ENCODE results near the gene BAIAP2L2.

DNA sequence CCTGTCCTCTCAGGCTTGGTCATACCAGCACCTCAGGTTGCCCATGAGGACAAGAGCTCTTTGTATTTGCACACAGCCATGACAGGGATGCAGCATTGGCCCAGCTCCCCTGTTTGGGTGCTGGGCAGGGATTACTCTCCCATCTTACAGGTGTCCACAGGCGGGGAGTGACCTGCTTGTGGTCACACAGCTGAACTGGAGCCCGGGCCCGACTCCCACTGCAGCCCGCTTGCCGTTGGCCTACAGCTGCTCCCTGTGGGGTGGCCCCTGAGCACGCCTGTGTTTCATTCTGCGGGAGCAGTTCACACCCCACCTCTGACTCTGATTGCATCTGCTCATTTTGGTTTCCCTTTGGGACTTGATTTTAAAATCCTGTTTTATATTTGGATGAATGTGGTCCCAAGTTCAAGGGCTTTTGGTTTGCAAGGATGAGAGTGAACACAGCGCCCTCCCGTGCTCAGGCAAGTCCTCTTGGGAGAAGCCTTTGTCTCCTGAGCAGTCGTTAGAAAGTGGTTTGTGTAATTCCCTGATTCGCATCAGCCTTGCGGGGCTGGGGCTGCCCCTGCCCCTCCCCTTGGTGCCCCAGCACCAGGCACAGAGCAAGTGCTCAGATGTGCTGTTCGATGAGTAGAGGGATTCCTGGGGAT is 44.0 kb downstream of the BAIAP2L2 start:
- TF ChIP-seq, protein P1, sequence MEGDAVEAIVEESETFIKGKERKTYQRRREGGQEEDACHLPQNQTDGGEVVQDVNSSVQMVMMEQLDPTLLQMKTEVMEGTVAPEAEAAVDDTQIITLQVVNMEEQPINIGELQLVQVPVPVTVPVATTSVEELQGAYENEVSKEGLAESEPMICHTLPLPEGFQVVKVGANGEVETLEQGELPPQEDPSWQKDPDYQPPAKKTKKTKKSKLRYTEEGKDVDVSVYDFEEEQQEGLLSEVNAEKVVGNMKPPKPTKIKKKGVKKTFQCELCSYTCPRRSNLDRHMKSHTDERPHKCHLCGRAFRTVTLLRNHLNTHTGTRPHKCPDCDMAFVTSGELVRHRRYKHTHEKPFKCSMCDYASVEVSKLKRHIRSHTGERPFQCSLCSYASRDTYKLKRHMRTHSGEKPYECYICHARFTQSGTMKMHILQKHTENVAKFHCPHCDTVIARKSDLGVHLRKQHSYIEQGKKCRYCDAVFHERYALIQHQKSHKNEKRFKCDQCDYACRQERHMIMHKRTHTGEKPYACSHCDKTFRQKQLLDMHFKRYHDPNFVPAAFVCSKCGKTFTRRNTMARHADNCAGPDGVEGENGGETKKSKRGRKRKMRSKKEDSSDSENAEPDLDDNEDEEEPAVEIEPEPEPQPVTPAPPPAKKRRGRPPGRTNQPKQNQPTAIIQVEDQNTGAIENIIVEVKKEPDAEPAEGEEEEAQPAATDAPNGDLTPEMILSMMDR (IDR thresholded peaks at IDR 0.05) = no peak
- TF ChIP-seq POLR2AphosphoS5 (IDR thresholded peaks at IDR 0.05) (no peak), POLR2A (IDR thresholded peaks at IDR 0.05) (no peak)

Data from prostate gland (tissue), 2 donors.